ENCODE results near the gene ABITRAM.
"Not testable (repeated sequence)": the region's sequence is repeated elsewhere in the genome, so short reads cannot be mapped to it uniquely, and the experiment has no call there.

ABITRAM gene, protein sequence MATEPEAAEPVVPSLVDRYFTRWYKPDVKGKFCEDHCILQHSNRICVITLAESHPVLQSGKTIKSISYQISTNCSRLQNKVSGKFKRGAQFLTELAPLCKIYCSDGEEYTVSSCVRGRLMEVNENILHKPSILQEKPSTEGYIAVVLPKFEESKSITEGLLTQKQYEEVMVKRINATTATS

DNA sequence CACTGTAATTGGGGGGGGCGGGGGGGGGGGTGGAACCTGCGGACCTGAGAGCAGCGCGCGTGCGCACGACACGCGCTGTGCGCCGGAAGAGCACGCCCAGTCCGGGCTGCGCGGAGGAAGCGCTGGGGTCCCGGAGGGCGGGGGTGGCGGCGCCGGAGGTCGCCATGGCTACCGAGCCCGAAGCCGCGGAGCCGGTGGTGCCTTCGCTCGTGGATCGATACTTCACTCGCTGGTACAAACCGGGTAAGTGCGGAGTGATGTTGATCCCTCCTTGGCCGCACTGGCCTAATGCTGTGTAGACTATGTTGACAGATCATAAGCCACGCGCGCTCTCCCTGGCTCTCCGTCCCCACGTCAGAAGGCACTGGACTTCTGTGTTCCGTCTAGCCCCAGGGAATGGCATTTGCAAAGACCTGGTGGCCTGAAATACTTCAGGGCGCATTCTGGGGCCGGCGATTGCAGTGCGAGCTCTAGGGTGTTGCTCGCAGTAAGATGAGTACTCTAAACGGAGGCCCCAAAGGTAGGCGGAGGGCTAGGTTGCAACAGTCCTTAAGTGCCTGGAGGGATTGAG is at the start of gene ABITRAM:
TSS of gene ABITRAM (plus strand) at position 78 of the 571 bp plus-strand sequence. CDS start at position 165, 87 bp downstream.
- DNase-seq (ENCODE audit: low read depth, low spot score) = peak; percentile 59

DNA sequence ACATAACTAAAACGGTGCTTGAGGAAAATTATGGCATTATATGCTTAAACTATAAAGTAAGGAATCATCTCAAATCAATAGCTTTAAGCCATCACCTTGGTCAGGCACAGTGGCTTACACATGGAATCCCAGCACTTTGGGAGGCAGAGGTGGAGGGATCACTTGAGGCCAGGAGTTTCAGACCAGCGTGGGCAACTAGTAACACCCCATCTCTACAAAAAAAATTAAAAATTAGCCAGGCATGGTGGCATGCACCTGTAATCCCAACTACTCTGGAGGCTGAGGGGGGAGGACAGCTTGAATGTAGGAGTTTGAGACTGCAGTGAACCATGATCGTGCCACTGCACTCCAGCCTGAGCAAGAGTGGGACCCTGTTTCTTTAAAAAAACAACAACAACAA is 49.5 kb upstream of the ABITRAM start:
- DNase-seq (ENCODE audit: low read depth, low spot score) = no peak

DNA sequence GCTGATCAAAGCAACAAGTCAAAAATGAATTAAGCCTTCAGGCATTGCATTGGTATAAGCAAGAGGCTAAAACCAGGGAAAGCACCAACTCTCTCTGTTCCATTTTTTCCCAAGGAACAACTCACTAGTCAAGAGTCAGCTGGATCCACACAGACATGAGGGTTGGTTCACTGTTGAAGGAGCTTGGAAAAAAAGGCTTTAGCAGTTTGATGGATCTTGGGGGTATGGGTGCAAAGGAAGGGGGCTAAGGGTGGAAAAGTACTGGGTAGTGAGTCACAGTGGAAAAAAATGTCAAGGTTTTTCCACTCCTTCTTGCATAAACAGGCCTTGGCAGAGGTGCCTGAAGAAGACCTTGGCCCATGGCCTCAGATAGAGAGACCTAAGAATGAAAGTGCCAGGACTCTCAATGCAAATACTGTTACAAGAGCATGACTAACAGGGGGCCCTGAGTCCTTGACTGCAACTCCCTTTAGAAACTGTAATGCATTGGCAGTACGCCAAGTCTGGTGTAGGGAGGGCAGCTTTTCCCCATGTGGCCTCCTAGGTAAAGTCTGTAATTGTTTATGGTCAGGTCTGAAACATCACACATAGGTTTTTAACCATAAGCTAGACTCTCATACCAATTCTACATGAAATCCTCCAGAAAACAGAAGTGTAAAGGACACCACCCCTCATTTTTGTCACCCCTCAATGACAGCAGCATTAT is 48.4 kb upstream of the ABITRAM start:
- DNase-seq (ENCODE audit: low read depth, low spot score) = no peak

DNA sequence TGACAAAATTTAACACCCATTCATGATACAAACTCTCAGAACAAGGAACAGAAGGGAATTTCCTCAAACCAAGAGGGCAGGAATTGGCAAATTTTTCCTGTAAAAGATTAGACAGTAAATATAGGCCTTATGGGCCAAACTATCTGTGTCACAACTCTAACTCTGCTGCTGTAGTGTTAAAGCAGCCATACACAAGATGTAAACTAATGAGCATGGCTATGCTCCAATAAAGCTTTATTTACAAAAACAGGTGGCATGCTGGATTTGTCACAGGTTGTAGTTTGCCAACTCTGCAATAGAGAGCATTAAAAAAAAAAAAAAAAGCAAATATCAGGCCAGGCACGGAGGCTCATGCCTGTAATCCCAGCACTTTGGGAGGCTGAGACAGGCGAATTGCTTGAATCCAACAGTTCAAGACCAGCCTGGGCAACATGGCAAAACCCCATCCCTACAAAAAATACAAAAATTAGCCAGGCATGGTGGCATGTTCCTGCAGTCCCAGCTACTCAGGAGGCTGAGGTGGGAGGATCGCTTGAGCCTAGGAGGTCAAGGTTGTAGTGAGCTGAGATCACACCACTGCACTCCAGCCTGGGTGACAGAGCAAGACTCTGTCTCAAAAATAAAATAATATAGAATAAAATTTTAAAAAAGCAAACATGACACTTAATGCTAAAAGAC is 47.5 kb upstream of the ABITRAM start:
- not testable (repeated sequence) for DNase-seq (ENCODE audit: low read depth, low spot score)

DNA sequence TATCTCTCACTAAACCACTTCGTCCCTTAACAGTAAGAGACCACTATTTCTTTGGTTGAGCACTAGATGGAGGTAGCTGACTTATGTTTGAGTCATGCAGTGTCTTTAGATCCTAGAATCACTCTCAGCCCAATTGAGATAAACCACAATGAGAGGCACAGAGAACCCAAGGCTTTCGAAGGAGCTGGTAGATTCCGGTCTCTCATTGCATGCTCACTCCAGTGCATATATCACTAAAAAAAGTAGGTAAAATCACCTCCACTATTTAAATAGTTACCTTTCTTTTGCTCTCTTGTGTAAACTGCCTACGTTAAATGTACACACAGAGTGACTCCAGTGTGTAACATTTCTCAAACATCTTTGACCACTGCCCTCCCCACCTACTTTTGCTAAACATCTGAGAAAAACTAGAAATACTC is 44.5 kb upstream of the ABITRAM start:
- DNase-seq (ENCODE audit: low read depth, low spot score) = no peak

DNA sequence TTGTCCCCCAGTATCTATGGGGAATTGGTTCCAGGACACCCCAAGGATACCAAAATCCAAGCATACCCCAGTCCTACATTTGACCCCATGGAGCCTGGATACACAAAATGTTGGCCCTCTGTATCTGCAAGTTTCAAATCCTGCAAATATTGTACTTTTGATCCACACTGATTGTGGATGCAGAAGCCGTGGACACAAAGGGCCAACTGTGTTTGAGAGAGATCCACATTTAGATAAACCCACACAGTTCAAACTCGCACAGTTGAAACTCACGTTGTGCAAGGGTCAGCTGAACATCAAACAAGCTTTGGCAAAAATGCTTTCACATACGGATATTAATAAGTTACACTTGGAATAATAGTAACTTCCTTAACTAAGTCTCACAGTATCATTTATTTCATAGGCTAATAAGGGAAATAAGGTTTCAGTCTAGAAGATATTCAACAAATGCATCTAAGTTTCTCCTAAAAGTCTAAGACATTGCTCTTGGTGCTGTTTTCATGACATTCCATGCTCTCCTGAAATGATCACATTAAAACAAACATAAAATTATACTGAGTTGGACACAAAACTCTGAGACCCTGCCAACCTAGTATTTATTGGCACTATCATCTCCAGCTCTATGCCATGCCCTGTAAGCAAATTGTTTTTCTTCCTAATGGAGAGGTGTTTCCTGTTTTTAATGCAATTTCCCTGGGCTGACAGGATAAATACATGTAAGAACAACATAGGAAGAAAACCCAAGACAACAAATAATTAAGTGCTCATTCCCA is 39.8 kb upstream of the ABITRAM start:
- no peak for DNase-seq (ENCODE audit: low read depth, low spot score)

DNA sequence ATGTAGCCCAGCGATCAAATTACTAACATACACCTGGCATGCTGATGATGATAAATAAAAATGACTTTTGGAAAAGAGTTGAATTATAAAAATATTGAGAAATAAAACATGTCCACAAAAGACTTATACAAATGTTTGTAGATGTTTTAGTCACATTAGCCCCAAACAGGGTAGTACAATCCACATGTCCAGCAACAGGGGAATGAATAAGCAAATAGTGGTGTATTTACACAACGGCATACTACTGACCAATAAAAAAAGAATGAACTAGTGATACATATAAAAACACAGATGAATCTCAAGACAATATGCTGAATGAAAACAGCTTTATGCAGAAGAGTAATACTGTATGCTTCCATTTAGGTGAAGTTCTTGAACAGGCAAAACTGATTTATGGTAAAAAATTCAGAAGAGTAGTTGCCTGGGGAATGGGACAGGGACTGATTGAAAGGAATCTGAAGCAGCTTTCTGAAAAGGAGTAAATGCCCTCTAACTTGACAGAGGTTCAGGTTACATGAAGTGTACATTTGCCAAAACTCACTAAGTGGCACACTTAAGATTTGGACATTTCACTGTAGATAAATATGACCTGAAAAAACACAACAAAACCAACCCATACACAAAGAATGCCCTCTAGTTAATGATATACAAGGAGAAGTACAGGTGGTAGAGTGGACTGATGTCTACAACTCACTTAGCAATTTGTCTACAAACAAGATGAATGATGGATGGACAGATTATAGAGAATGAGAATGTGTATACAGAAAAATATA is 36.7 kb upstream of the ABITRAM start:
- no peak for DNase-seq (ENCODE audit: low read depth, low spot score)

DNA sequence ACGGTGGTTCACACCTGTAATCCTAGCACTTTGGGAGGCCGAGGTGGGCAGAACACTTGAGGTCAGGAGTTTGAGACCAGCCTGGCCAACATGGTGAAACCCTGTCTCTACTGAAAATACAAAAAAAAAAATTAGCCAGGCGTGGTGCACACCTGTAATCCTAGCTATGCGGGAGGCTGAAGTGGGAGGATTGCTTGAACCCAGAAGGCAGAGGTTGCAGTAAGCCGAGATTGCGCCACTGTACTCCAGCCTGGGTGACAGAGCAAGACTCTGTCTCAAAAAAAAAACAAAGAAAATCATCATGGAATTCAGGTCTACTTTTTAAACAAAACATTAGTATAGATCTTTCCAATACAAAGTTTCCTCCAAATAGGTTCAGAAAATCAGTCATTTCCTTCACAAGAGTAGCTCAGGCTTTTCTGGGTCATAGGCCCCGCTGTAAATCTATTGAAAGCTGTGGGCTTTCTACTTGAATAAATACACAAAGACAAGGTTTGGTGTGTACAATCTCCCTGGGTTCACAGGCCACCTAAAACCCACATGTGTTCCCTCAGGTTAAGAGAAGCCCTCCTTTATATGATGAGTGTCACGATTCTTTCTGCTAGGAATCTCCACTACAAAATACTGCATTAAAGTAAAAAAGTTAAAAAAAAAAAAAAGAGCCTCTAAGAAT is 35.0 kb upstream of the ABITRAM start:
- DNase-seq (ENCODE audit: low read depth, low spot score) = not testable (repeated sequence)

DNA sequence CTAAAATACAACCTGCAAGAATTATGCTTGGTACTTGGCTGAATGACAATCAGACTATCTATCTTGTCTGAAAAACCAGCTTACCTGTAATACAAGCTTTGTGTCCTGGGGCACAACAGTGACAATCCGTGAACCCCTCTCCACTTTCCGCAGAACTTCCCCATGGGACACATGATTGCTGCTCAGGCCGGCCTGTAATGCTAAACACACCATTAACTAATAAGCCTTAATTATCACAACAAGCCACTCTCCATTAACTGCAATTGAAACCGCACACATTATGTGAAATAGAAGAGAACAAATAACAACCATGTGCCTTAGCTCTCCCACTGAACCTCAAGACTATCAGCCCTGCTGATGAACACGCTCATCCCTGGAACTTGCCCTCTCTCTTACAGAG is 34.0 kb upstream of the ABITRAM start:
- DNase-seq (ENCODE audit: low read depth, low spot score) = no peak

DNA sequence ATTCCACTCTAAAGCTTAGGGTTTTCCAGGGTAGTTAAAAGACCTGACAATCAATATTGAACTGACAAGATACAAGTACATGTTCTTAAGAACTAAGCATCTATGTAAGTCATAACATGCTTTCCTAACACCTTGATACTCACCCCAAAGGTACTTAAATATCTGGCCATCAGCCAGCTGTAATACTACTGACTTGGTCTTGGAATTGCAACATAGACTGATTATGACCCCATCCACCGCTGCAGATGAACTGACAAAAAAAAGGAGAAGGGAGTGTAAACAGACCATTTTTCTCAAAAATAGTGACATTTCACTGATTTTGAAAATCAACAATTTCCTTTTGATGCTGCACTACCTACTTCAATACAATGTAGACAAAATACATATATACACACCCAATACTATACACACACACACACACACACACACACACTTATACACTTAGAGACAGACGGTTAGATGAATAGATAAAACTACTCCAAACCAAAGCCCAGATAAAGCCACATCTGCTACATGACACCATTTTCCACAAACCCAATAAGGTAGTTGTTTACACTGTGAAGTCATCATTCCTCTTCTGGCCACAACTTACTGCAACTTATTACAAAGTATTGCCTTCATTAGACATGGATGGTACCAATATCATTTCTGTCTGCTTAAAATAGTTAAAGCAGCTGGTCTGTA is 30.6 kb upstream of the ABITRAM start:
- DNase-seq (ENCODE audit: low read depth, low spot score) = no peak

DNA sequence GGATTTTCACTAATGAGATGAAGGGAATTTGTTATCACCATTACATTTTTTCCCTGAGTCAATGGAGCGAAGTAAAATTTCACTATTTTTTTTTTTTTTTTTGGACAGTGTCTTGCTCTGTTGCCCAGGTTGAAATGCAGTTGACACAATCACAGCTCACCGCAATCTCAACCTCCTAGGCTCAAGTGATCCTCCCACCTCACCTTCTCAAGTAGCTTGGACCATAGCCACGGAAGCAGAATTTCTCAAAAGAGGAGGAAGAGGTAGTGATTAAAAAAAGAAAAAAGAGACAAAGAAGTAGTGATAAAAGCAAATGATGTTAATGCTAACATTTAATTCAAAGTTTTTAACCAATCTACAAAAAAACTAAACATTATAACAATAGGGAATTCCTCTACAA is 30.0 kb upstream of the ABITRAM start:
- DNase-seq (ENCODE audit: low read depth, low spot score) = no peak

DNA sequence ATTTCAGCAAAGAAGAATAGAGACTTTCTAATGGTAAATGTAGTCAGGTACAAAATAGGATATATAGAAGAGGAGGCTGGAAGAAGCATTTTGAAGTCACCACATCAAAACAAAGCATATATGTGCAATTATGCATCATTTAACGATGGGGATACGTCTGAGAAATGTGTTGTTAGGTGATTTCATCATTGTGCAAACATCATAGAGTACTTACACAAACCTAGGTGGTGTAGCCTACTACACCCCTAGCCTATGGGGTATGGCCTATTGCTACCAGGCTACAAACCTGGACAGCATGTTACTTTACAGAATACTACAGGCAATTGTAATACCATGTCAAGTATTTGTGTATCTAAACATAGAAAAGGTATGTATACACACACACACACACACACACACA is 28.7 kb upstream of the ABITRAM start:
- DNase-seq (ENCODE audit: low read depth, low spot score) = no peak

DNA sequence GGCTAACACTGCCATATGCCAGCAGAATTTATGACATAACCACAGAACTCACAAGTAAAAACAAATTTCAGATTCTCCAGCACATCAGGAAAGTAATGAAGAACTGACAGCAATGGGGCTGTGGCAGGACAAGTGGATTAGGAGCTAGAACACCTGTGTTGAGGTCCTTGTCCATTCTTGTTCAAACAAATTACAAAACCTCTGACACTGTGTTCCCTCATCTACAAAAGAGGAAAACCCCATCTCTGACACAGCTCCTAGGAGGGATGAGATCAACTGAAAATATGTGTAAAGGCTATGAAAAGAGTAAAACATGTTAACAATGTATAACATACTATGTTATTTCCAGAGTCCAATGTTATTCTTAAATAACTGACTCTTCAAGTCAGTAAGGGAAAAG is 23.8 kb upstream of the ABITRAM start:
- DNase-seq (ENCODE audit: low read depth, low spot score) = no peak

DNA sequence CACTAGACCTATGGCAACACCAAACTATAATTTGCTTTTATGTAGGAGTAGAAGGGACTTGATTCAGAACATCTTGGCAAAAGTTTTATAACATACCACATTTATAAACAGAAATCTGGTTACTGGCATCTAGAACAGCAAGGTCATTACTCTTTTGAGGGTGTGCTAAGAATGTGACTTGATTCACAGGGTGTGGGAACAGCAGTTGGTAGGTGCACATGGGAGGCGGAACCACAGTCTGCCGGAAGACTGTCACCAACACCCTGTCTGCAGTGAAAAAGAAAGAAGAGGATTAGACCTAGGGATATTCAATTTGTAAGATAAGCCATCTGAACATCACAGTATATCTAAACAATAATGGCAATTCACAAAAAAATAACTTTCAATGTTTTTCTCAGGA is 23.3 kb upstream of the ABITRAM start:
- DNase-seq (ENCODE audit: low read depth, low spot score) = no peak

DNA sequence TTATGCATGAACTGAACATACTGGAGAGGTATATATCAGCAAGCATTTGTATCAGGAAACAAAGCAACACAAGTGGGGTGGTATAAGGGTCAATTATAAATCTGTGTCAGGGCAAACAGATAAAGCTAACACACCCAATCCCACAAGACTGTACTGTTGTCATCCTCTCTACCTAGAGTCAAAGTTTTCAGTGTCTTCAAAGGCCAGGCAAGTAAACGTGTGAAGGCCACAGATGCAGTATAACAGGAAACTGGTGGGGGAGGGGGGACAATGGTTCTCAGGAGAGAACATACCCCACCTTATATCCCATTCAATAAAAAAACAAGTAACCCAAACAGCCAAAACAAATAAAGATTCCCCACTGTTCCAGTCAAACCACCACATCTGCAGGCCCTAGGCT is 22.4 kb upstream of the ABITRAM start:
- no peak for DNase-seq (ENCODE audit: low read depth, low spot score)

DNA sequence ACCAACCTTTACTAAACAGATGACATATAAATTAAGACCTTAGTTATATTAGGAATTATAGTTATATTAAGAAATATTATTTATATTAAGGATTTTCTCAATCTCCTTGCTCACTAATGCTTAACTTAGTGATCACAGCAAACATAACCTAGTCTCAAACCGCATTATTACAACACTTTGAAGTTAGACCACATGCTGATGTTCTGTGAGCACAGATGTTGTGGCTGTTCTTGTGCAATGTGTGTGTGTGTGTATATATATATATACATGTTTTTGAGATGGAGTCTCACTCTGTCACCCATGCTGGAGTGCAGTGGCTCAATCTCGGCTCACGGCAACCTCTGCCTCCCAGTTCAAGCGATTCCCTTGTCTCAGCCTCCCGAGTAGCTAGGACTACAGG is 20.8 kb upstream of the ABITRAM start:
- no peak for DNase-seq (ENCODE audit: low read depth, low spot score)

DNA sequence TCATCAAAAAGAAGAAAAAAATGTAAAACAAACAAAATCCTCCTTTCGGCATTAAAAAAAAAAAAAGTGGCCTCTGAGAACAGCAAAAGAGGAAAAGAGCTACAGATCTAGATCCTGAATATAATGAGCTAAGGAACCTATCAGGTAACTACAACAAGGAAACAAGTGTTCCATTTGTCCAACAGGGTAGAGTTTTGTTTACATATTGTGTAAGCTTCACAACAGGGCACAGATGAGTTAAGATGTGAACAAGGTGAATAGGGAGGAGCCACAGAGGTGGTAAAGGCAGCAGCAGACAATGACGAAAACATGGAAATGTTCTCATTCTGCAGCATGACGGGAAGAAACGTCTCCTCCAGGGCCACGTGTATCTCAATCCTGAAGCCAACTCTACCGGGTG is 14.7 kb upstream of the ABITRAM start:
- DNase-seq (ENCODE audit: low read depth, low spot score) = no peak

DNA sequence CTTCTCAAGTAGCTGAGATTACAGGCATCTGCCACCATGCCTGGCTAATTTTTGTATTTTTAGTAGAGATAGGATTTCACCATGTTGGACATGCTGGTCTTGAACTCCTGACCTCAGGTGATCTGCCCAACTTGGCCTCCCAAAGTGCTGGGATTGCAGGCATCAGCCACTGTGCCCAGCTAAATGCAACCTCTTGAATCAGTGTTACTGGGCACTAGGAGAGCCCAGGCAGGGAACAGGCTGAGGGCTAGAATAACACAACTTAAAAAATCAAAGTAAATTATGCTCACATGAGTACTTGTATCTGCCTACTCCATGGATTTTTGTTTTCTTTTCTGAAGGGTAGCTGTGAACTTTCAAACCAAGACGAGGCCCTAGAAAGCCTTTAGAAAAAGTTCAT is 13.8 kb upstream of the ABITRAM start:
- DNase-seq (ENCODE audit: low read depth, low spot score) = not testable (repeated sequence)

DNA sequence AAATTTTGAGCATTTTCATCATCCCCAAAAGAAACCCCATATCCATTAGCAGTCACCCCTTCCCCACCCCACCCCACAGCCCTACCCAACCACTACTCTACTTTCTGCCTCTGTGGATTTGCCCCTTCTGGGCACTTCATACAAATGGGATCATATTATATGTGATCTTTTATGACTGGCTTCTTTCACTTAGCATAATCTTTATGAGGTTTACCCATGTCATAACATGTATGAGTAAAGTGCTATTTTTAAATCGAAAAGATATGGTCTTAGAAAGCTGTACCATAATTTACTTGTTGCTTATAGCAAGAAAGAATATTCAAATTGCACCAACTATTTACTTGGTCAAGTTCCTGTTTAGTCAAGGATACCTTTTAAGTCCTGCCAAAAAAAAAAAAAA is 13.0 kb upstream of the ABITRAM start:
- no peak for DNase-seq (ENCODE audit: low read depth, low spot score)

DNA sequence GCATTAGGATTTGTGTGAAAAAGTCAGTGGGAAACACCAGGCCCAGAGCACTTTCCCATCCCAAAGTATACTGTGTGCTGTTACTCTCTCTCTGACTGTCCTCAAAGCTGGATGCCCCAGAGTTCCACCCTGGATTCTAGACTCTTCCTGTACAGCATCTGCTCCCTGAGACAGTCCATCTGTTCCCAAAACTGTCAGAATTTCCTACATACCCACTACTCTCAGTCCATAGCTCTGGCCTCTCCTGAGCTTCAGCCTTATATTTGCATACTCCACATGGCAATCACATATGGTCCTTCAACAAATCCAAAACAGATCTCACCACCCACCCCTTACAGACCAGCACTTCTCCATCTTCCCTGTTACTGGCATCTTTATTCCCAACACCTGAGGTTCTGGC is 9.7 kb upstream of the ABITRAM start:
- no peak for DNase-seq (ENCODE audit: low read depth, low spot score)

Measured in activated CD4-positive, CD25-positive, alpha-beta regulatory T cell treated with anti-CD3 and anti-CD28 coated beads, Interleukin-2, amount 50 U/mL, for 16 hours (primary cell).